Natural killer cell (primary cell): ENCODE measurements around the gene CROCC2. TPM values are rescaled to one million over a fixed set of nuclear protein-coding genes. Genes with fewer than 3 reads are reported as not detected.

Experiments used
- ATAC-seq, 3 donors: fragments of 150-1000 bp in 2 of 3; fragments of 200-7000 bp in 1 of 3; cut with Tn5 transposase; 1 replicate in 1 of 3; 2 replicates in 2 of 3; pipeline ENCODE4 v1.10.0; 2021; ENCODE audit warnings: mild to moderate bottlenecking in 2 of 3, moderate library complexity in 2 of 3
- DNase-seq, 2 donors: peaks; one replicate each; pipeline versions ENCODE4 v3.0.0 to v3.0.0-alpha.2; 2013 to 2021; ENCODE audit warnings: mixed read lengths in 1 of 2
- H3K27ac ChIP-seq: one replicate; pipeline ENCODE4 v1.5.1; 2013; ENCODE audit warnings: mild to moderate bottlenecking, low read length
- H3K27me3 ChIP-seq: one replicate; pipeline ENCODE4 v1.6.1; 2013; ENCODE audit warnings: low read length; ENCODE audit not compliant: control insufficient read depth, insufficient read depth
- H3K36me3 ChIP-seq: one replicate; pipeline ENCODE4 v1.6.1; 2013; ENCODE audit warnings: low read length; ENCODE audit not compliant: control insufficient read depth, insufficient read depth
- H3K4me1 ChIP-seq: one replicate; pipeline ENCODE4 v1.6.1; 2013; ENCODE audit warnings: low read length; ENCODE audit not compliant: control insufficient read depth, insufficient read depth
- H3K4me3 ChIP-seq: one replicate; pipeline ENCODE4 v1.5.1; 2013; ENCODE audit warnings: low read length
- H3K9me3 ChIP-seq: one replicate; pipeline ENCODE4 v1.6.1; 2013; ENCODE audit warnings: low read length; ENCODE audit not compliant: control insufficient read depth, insufficient read depth
- H3K27ac Mint-ChIP-seq, 2 donors: one replicate each; pipeline ENCODE4 v1.8.0; 2022; ENCODE audit warnings: mild to moderate bottlenecking in 2 of 2, mixed read lengths in 2 of 2, moderate library complexity in 1 of 2
- H3K27me3 Mint-ChIP-seq, 2 donors: one replicate each; pipeline ENCODE4 v1.8.0; 2022; ENCODE audit warnings: low read depth in 2 of 2, mixed read lengths in 2 of 2
- H3K36me3 Mint-ChIP-seq: one replicate; pipeline ENCODE4 v1.8.0; 2022; ENCODE audit warnings: mixed read lengths
- H3K4me1 Mint-ChIP-seq, 2 donors: one replicate each; pipeline ENCODE4 v1.8.0; 2022; ENCODE audit warnings: mixed read lengths in 2 of 2
- H3K4me3 Mint-ChIP-seq: one replicate; pipeline ENCODE4 v1.8.0; 2022; ENCODE audit warnings: mild to moderate bottlenecking, moderate library complexity, mixed read lengths
- H3K9me3 Mint-ChIP-seq, 2 donors: one replicate each; pipeline ENCODE4 v1.8.0; 2022; ENCODE audit warnings: mixed read lengths in 2 of 2
- WGBS: methylation state at CpG from one replicate; pipeline ENCODE4 v1.1.7; 2013; ENCODE audit warnings: missing lambda C conversion rate; ENCODE audit not compliant: insufficient coverage; 5-methylcytosine and 5-hydroxymethylcytosine counted together
- intact Hi-C: fragments of 100-400 bp; cut with micrococcal nuclease; formaldehyde crosslinking; loops from one replicate; pipeline ENCODE4 v1.14.2; 2022
- total RNA-seq, 4 donors: library from RNA; stranded (reverse); fragments of 120-200 nt in 1 of 4; gene quantifications; one replicate each; pipeline versions ENCODE4 v1.2.3 to v1.2.4, GENCODE V29; 2013 to 2022
- TF ChIP-seq, protein P1 (sequence below): fragments of 200-600 bp; IDR thresholded peaks from one replicate; pipeline ENCODE4 v1.8.0; 2022; ENCODE audit warnings: antibody characterized with exemption

CROCC2 gene
- total RNA-seq, 3 donors from 2014 or later (not counting 1 experiment from before 2014, with no cell fraction given): 0.14 TPM; not detected in 2

DNA sequence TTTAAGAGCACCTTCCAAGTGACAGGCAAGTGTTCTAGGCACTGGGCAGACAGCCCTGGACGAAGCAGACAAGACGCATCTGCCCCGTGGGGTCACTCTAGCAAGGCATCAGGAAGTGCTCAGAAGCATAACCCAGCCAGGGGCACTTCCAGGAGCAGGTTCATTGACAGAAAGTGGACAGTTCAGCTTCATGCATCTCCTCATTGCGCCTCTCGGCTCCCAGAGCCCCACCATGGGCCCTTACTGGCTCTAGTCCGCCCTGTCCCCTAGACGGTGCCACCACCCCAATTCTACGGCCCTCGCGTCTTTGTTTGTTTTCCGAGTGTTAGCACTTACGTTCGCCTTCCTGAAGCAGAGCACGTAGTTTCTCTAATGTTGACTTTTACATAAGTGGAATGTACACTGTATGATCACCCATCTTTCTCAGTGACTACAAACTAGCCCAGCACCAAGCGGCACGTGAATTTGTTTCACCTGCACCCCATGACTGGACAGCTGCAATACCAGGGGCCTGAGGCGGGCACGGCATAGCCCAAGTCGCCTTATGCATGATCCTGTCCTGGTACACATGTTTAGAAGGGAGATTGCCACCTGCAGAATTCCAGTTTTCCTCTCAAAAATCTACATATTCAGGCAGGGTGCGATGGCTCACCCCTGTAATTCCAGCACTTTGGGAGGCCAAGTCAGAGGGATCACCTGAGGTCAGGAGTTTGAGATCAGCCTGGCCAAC is 125.5 kb downstream of the CROCC2 start:
- Histone ChIP-seq H3K27ac (no peak overlapping the region), H3K4me3 (no peak overlapping the region), H3K27me3 (peaks cover 2% of the 10 kb centered on the region), H3K9me3 (peaks cover 4% of the 10 kb centered on the region), H3K36me3 (no peaks in the 10 kb centered on the region), H3K4me1 (peaks cover 6% of the 10 kb centered on the region)
- Mint-ChIP-seq H3K36me3 (peaks cover 5% of the 10 kb centered on the region), H3K27ac (no peak overlapping the region), H3K27me3 (no peaks in the 10 kb centered on the region), H3K4me1 (no peaks in the 10 kb centered on the region), H3K4me3 (no peak overlapping the region), H3K9me3 (peaks cover 3% of the 10 kb centered on the region in 2 donors)
- ATAC-seq: no peak
- no peak for DNase-seq
- WGBS: 89% methylated on average over 20 of the region's 20 CpGs
- intact Hi-C loops: no loop called here
- TF ChIP-seq, protein P1, sequence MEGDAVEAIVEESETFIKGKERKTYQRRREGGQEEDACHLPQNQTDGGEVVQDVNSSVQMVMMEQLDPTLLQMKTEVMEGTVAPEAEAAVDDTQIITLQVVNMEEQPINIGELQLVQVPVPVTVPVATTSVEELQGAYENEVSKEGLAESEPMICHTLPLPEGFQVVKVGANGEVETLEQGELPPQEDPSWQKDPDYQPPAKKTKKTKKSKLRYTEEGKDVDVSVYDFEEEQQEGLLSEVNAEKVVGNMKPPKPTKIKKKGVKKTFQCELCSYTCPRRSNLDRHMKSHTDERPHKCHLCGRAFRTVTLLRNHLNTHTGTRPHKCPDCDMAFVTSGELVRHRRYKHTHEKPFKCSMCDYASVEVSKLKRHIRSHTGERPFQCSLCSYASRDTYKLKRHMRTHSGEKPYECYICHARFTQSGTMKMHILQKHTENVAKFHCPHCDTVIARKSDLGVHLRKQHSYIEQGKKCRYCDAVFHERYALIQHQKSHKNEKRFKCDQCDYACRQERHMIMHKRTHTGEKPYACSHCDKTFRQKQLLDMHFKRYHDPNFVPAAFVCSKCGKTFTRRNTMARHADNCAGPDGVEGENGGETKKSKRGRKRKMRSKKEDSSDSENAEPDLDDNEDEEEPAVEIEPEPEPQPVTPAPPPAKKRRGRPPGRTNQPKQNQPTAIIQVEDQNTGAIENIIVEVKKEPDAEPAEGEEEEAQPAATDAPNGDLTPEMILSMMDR: no peak

DNA sequence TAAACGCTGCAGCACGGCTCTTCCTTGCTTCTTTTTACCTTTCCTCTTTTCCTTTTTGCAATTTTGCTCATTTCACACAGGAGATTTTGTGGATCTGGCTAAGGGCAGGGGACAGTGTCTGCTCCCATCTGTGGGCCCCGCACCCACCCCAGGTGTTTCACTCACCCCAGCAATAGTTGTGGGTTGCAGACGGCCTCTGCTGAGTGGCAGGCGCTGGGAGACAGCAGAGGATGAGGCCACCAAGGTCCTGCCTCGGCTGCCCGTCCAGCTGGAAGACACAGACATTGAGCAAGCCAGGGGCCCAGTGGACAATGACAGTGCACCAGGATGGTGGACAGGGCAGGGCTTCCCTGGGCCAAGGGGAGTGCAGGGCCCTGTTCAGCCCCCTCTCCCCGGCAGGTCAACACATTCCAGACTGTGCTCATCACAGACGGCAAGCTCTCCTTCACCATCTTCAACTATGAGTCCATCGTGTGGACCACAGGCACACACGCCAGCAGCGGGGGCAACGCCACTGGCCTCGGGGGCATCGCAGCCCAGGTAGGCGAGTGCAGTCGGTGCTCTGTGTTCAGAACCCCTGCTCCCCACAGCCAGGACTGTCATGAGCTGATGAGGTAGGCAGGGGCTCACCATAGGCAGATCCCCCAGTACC is 127.3 kb downstream of the CROCC2 start:
- Histone ChIP-seq H3K36me3 (no peaks in the 10 kb centered on the region), H3K27ac (no peak overlapping the region), H3K4me3 (no peak overlapping the region), H3K9me3 (no peaks in the 10 kb centered on the region), H3K4me1 (peaks cover 21% of the 10 kb centered on the region), H3K27me3 (no peaks in the 10 kb centered on the region)
- DNase-seq (no peak), ATAC-seq (no peak)
- intact Hi-C loops: no loop called here
- no peaks in the 10 kb centered on the region for H3K4me1 Mint-ChIP-seq
- no peaks in the 10 kb centered on the region for H3K27me3 Mint-ChIP-seq
- no peak overlapping the region for H3K27ac Mint-ChIP-seq
- 89% methylated on average over 17 of the region's 17 CpGs for WGBS
- TF ChIP-seq, protein P1: no peak
- no peak overlapping the region for H3K4me3 Mint-ChIP-seq
- no peaks in the 10 kb centered on the region for H3K36me3 Mint-ChIP-seq
- H3K9me3 Mint-ChIP-seq: no peaks in the 10 kb centered on the region

DNA sequence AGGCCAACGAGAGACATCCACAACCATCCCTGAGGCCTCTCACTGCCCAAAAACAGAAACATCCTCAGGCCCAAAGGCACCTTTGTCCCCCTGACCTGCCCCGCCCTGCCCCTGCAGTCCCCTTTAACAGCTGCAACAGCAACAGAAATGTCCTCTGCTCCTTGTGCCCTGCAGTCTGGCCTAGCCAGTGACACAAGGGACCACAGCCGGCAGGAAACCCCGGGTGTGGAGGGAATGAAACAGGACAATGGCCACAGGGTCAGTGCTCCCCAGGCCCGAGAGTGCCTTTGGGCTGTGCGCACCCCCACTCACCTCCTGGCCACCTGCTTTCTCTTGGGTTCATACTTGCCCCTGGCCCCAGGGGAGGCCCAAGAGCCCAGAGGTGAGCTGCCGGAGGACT is 127.9 kb downstream of the CROCC2 start:
- no peak overlapping the region for H3K27ac Mint-ChIP-seq
- no peak overlapping the region for H3K4me3 Mint-ChIP-seq
- H3K9me3 Mint-ChIP-seq: no peaks in the 10 kb centered on the region
- no peaks in the 10 kb centered on the region for H3K36me3 Mint-ChIP-seq
- WGBS: 91% methylated on average over 7 of the region's 7 CpGs
- H3K9me3 ChIP-seq: no peaks in the 10 kb centered on the region
- ATAC-seq (no peak), DNase-seq (no peak)
- no peaks in the 10 kb centered on the region for H3K36me3 ChIP-seq
- H3K4me1 Mint-ChIP-seq: no peaks in the 10 kb centered on the region
- H3K27ac ChIP-seq: no peak overlapping the region
- intact Hi-C loops: no loop called here
- no peaks in the 10 kb centered on the region for H3K27me3 ChIP-seq
- H3K4me3 ChIP-seq: no peak overlapping the region
- H3K27me3 Mint-ChIP-seq: no peaks in the 10 kb centered on the region
- H3K4me1 ChIP-seq: peaks cover 21% of the 10 kb centered on the region
- TF ChIP-seq, protein P1: no peak
